Calu3 (cell line): ENCODE data around the gene HOOK1. TPM values are rescaled to one million over a fixed set of nuclear protein-coding genes. Genes with fewer than 3 reads are reported as not detected.

Source experiments
- Bru-seq: library from RNA; stranded (reverse); fragments of 400-500 nt; gene quantifications from one replicate; lab custom pipeline; 2021; lab: Mats Ljungman, UMichigan
- BruChase-seq, 2 experiments: library from RNA; stranded (reverse); fragments of 400-500 nt; gene quantifications; one replicate each; lab custom pipeline; 2021; lab: Mats Ljungman, UMichigan
- BruUV-seq: library from RNA; stranded (reverse); fragments of 400-500 nt; replicated peaks from 2 replicates; lab custom pipeline; 2021; lab: Mats Ljungman, UMichigan
- CTCF ChIA-PET: fragments of 300-600 bp; sonication (Branson Sonifier 250); formaldehyde crosslinking; loops from one replicate; lab custom pipeline; 2022; ENCODE audit warnings: antibody characterized with exemption; lab: Charles Lee
- DNase-seq: peaks from one replicate; pipeline ENCODE4 v3.0.0; 2022
- H3K27ac Mint-ChIP-seq: one replicate; pipeline ENCODE4 v1.8.0; 2022; ENCODE audit warnings: mixed read lengths; ENCODE audit not compliant: unreplicated experiment
- H3K27me3 Mint-ChIP-seq: one replicate; pipeline ENCODE4 v1.8.0; 2022; ENCODE audit warnings: mixed read lengths; ENCODE audit not compliant: unreplicated experiment
- H3K36me3 Mint-ChIP-seq: one replicate; pipeline ENCODE4 v1.8.0; 2022; ENCODE audit warnings: mild to moderate bottlenecking, moderate library complexity, mixed read lengths; ENCODE audit not compliant: insufficient read depth, unreplicated experiment
- H3K4me1 Mint-ChIP-seq: one replicate; pipeline ENCODE4 v1.8.0; 2022; ENCODE audit warnings: mild to moderate bottlenecking, low read depth, mixed read lengths; ENCODE audit not compliant: unreplicated experiment
- H3K4me3 Mint-ChIP-seq: one replicate; pipeline ENCODE4 v1.8.0; 2022; ENCODE audit warnings: mild to moderate bottlenecking, low read depth, moderate library complexity, mixed read lengths; ENCODE audit not compliant: unreplicated experiment
- H3K9me3 Mint-ChIP-seq: one replicate; pipeline ENCODE4 v1.8.0; 2022; ENCODE audit warnings: low read depth, mixed read lengths; ENCODE audit not compliant: unreplicated experiment
- intact Hi-C: fragments of 100-400 bp; cut with micrococcal nuclease; formaldehyde crosslinking; loops from one replicate; pipeline ENCODE4 v1.10.0; 2022; ENCODE audit not compliant: unreplicated experiment
- long read RNA-seq: library from polyadenylated mRNA; stranded (forward); transcript quantifications from one replicate; pipeline ENCODE4 v2.0.0, GENCODE V29; 2022
- total RNA-seq: library from RNA; stranded (reverse); gene quantifications from 2 replicates; pipeline ENCODE4 v1.2.3, GENCODE V29; 2022
- TF ChIP-seq, protein P1 (sequence below): fragments of 200-600 bp; IDR thresholded peaks from one replicate; pipeline ENCODE4 v1.8.0; 2022; ENCODE audit warnings: antibody characterized with exemption; ENCODE audit not compliant: unreplicated experiment

HOOK1 gene
- total RNA-seq (45.7 and 50.4 TPM in 2 replicates), Bru-seq, nascent RNA (percentile 83 among the genes with signal in this experiment), BruChase-seq, experiment 1, labeled RNA remaining after a 6-hour chase (percentile 88 among the genes with signal in this experiment), BruChase-seq, experiment 2, labeled RNA remaining after a 2-hour chase (percentile 82 among the genes with signal in this experiment)
- long read RNA-seq, full-length matches to known transcripts = 11 of 20 reads
- long read RNA-seq, partial matches to known transcripts = 1 of 20 reads
- long read RNA-seq, other reads (novel, unspliced or antisense) = 8 of 20 reads

- BruUV-seq = no TSS peak
- peak; percentile 34 for DNase-seq
- intact Hi-C loops = no loop called here
- CTCF ChIA-PET = interaction anchor here (1.0 kb wide), 1 partner anchor 9 kb away, joined by 3 read pairs; no protein-coding TSS in a partner anchor
- peaks cover 11% of the 10 kb centered on the region for H3K4me1 Mint-ChIP-seq
- no peaks in the 10 kb centered on the region for H3K9me3 Mint-ChIP-seq
- TF ChIP-seq, protein P1, sequence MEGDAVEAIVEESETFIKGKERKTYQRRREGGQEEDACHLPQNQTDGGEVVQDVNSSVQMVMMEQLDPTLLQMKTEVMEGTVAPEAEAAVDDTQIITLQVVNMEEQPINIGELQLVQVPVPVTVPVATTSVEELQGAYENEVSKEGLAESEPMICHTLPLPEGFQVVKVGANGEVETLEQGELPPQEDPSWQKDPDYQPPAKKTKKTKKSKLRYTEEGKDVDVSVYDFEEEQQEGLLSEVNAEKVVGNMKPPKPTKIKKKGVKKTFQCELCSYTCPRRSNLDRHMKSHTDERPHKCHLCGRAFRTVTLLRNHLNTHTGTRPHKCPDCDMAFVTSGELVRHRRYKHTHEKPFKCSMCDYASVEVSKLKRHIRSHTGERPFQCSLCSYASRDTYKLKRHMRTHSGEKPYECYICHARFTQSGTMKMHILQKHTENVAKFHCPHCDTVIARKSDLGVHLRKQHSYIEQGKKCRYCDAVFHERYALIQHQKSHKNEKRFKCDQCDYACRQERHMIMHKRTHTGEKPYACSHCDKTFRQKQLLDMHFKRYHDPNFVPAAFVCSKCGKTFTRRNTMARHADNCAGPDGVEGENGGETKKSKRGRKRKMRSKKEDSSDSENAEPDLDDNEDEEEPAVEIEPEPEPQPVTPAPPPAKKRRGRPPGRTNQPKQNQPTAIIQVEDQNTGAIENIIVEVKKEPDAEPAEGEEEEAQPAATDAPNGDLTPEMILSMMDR = no peak
- no peak within 1 kb of the TSS for H3K27ac Mint-ChIP-seq
- no peaks in the 10 kb centered on the region for H3K27me3 Mint-ChIP-seq
- H3K36me3 Mint-ChIP-seq = no peaks in the 10 kb centered on the region
- H3K4me3 Mint-ChIP-seq = no peak within 1 kb of the TSS
Measured at GRCh38 chr1:59814901-59815825, at the start of gene HOOK1. TSS of gene HOOK1 (plus strand) at chr1:59814949. CDS start at chr1:59815118, 169 bp downstream.

GRCh38 chr1:59765011-59765730 lies 49.6 kb upstream of the HOOK1 start:
- Mint-ChIP-seq H3K4me3 (no peak overlapping the region), H3K27me3 (no peaks in the 10 kb centered on the region), H3K9me3 (no peaks in the 10 kb centered on the region), H3K27ac (no peak overlapping the region), H3K36me3 (no peaks in the 10 kb centered on the region), H3K4me1 (no peaks in the 10 kb centered on the region)
- TF ChIP-seq, protein P1 = no peak
- CTCF ChIA-PET = no interaction called here
- BruUV-seq = no TSS peak
- no peak for DNase-seq
- intact Hi-C loops = loop anchor here (10.0 kb wide), 1 partner anchor 1220 kb away; the partner anchor contains the start of gene OMA1

- Mint-ChIP-seq H3K9me3 (no peaks in the 10 kb centered on the region), H3K4me3 (no peak overlapping the region), H3K4me1 (peaks cover 1% of the 10 kb centered on the region), H3K36me3 (no peaks in the 10 kb centered on the region), H3K27me3 (no peaks in the 10 kb centered on the region), H3K27ac (no peak overlapping the region)
- BruUV-seq = no TSS peak
- intact Hi-C loops = loop anchor here (10.0 kb wide), 1 partner anchor 1222 kb away; the partner anchor contains the start of gene OMA1
- TF ChIP-seq, protein P1 = no peak
- DNase-seq = no peak
- CTCF ChIA-PET = no interaction called here
Measured at GRCh38 chr1:59766227-59766855, 48.4 kb upstream of the HOOK1 start.

DNA sequence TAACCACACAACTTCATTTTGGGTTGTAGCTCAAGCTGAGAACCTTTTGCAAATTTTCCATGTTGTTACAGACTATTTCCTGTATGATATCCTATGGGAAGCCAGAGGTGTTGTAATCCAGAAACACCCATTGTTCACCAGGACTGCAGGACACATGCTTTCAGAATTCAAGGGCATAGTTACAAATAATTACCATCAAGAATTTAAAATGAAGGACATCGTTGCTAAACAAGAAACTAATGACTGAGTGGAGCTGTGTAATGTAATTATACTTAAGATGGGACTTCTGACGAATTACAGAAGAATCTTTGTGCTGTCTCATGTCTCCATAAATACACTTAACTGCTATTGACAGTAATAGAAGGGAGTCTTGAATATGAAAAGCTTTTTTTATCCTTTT lies 47.6 kb upstream of the HOOK1 start:
- DNase-seq = no peak
- Mint-ChIP-seq H3K27me3 (no peaks in the 10 kb centered on the region), H3K36me3 (no peaks in the 10 kb centered on the region), H3K27ac (no peak overlapping the region), H3K9me3 (no peaks in the 10 kb centered on the region), H3K4me3 (no peak overlapping the region), H3K4me1 (peaks cover 8% of the 10 kb centered on the region)
- no TSS peak for BruUV-seq
- TF ChIP-seq, protein P1 = no peak
- intact Hi-C loops = loop anchor here (10.0 kb wide), 1 partner anchor 1222 kb away; the partner anchor contains the start of gene OMA1
- CTCF ChIA-PET = no interaction called here
